Body of pancreas (tissue), 4 donors: ENCODE data around the gene KCNAB1. TPM values are rescaled to one million over a fixed set of nuclear protein-coding genes. Genes with fewer than 3 reads are reported as not detected.
"Not testable (repeated sequence)": the region's sequence is repeated elsewhere in the genome, so short reads cannot be mapped to it uniquely, and the experiment has no call there.

ENCODE experiments used
- ATAC-seq: fragments of 150-250 bp; one replicate; pipeline ENCODE4 v1.9.1; 2016
- DNase-seq, 4 donors: peaks; one replicate each; pipeline ENCODE4 v3.0.0-alpha.2; 2019
- H3K27ac ChIP-seq, 4 donors: fragments of 200-600 bp; sonication (generic); 1 replicate in 3 of 4; 2 replicates in 1 of 4; pipeline versions ENCODE4 v1.5.1 to v1.6.1; 2016 to 2019; ENCODE audit warnings: mild to moderate bottlenecking in 1 of 4, mixed read lengths in 1 of 4, moderate library complexity in 1 of 4
- H3K27me3 ChIP-seq, 2 donors: fragments of 200-600 bp; sonication (generic); one replicate each; pipeline ENCODE4 v1.6.0; 2016; ENCODE audit warnings: mild to moderate bottlenecking in 1 of 2
- H3K36me3 ChIP-seq, 2 donors: fragments of 200-600 bp; sonication (generic); replicated peaks in 1 of 2; 2 replicates each; pipeline ENCODE4 v1.5.1; 2016; ENCODE audit warnings: low read depth in 2 of 2; ENCODE audit not compliant: insufficient read depth in 1 of 2
- H3K4me1 ChIP-seq: fragments of 200-600 bp; sonication (generic); one replicate; pipeline ENCODE4 v1.6.0; 2016
- H3K4me3 ChIP-seq, 2 donors: fragments of 200-600 bp; sonication (generic); 1 replicate in 1 of 2; 2 replicates in 1 of 2; pipeline ENCODE4 v1.5.1; 2016 to 2019
- H3K9me3 ChIP-seq, 3 donors: fragments of 200-600 bp; sonication (generic); 1 replicate in 2 of 3; 2 replicates in 1 of 3; pipeline ENCODE4 v1.5.1; 2016
- POLR2A ChIP-seq, 3 donors: fragments of 450-650 bp; IDR thresholded peaks; one replicate each; pipeline ENCODE4 v1.6.1; 2016; ENCODE audit warnings: antibody characterized with exemption in 3 of 3, mild to moderate bottlenecking in 2 of 3
- WGBS, 2 donors: methylation state at CpG; one replicate each; pipeline ENCODE4 v1.1.5; 2017; 5-methylcytosine and 5-hydroxymethylcytosine counted together
- intact Hi-C: fragments of 100-400 bp; cut with DNase I; formaldehyde crosslinking; loops from one replicate; pipeline ENCODE4 v1.15.1; 2023
- total RNA-seq, 2 donors: library from RNA; depleted of rRNA; stranded (reverse); fragments of >200 nt; gene quantifications; one replicate each; pipeline ENCODE4 v1.1.0, GENCODE V29; 2016
- TF ChIP-seq, protein P1 (sequence below), 7 experiments: fragments of 450-650 bp in 4 of 7; fragments of 200-600 bp in 3 of 7; sonication (generic) in 3 of 7; IDR thresholded peaks; one replicate each; pipeline ENCODE4 v1.5.1; 2016 to 2019; ENCODE audit warnings: antibody characterized with exemption in 7 of 7

KCNAB1 gene
- total RNA-seq, 2 donors from 2014 or later, result 5.2 to 5.3 TPM

DNA sequence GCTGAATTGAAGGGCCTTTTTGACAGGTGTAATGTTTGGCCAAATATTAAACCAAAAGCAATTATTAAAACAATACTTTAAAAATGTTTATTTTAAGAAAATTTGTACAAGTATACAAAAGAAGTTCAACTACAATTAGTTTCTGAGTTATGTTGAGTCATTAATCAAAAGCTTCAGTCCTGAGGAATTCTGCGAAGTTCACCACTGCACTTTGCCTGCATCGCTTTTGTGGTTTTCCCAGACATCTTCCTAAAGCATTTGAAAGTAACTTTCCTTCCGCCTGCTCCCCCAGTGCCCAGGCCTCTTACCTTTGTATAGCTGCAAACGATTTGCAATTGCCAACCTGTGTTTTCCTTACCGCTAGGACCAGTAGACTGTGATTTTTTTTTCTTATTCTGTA, 69.5 kb downstream of the KCNAB1 start:
- no peaks in the 10 kb centered on the region for H3K36me3 ChIP-seq
- no peak overlapping the region for H3K27ac ChIP-seq
- intact Hi-C loops, result no loop called here
- WGBS, 2 donors, result 72 to 77% methylated on average over 5 of the region's 5 CpGs
- no peak for ATAC-seq
- H3K4me3 ChIP-seq, result no peak overlapping the region
- TF ChIP-seq, protein P1, sequence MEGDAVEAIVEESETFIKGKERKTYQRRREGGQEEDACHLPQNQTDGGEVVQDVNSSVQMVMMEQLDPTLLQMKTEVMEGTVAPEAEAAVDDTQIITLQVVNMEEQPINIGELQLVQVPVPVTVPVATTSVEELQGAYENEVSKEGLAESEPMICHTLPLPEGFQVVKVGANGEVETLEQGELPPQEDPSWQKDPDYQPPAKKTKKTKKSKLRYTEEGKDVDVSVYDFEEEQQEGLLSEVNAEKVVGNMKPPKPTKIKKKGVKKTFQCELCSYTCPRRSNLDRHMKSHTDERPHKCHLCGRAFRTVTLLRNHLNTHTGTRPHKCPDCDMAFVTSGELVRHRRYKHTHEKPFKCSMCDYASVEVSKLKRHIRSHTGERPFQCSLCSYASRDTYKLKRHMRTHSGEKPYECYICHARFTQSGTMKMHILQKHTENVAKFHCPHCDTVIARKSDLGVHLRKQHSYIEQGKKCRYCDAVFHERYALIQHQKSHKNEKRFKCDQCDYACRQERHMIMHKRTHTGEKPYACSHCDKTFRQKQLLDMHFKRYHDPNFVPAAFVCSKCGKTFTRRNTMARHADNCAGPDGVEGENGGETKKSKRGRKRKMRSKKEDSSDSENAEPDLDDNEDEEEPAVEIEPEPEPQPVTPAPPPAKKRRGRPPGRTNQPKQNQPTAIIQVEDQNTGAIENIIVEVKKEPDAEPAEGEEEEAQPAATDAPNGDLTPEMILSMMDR (IDR thresholded peaks at IDR 0.05), result no peak
- TF ChIP-seq POLR2A (IDR thresholded peaks at IDR 0.05), result no peak
- no peaks in the 10 kb centered on the region for H3K4me1 ChIP-seq
- H3K27me3 ChIP-seq, result no peaks in the 10 kb centered on the region
- no peak for DNase-seq
- H3K9me3 ChIP-seq, result no peaks in the 10 kb centered on the region

DNA sequence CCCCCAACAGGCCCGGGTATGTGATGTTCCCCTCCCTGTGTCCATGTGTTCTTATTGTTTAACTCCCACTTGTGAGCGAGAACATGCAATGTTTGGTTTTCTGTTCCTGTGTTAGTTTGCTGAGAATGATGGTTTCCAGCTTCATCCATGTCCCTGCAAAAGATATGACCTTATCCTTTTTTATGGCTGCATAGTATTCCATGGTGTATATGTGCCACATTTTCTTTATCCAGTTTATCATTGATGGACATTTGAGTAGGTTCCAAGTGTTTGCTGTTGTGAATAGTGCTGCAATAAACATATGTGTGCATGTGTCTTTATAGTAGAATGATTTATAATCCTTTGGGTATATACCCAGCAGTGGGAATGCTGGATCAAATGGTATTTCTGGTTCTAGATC, 74.6 kb downstream of the KCNAB1 start:
- H3K4me3 ChIP-seq, intact Hi-C loops, H3K27ac ChIP-seq, H3K4me1 ChIP-seq, H3K27me3 ChIP-seq, DNase-seq, H3K36me3 ChIP-seq, ATAC-seq, H3K9me3 ChIP-seq: not testable (repeated sequence)
- WGBS, 2 donors, result 89 to 98% methylated on average over 2 of the region's 2 CpGs

DNA sequence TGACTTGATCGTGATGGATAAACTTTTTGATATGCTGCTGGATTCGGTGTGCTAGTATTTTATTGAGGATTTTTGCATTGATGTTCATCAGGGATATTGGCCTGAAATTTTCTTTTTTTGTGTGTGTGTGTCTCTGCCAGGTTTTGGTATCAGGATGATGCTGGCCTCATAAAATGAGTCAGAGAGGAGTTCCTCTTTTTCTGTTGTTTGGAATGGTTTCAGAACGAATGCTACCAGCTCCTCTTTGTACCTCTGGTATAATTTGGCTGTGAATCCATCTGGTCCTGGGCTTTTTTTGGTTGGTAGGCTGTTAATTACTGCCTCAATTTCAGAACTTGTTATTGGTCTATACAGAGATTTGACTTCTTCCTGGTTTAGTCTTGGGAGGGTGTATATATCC, 76.8 kb downstream of the KCNAB1 start:
- intact Hi-C loops, H3K27ac ChIP-seq, H3K36me3 ChIP-seq, DNase-seq, H3K4me3 ChIP-seq, H3K27me3 ChIP-seq, H3K4me1 ChIP-seq, H3K9me3 ChIP-seq, ATAC-seq: not testable (repeated sequence)
- WGBS, 2 donors, result 69 to 79% methylated on average over 3 of the region's 3 CpGs

DNA sequence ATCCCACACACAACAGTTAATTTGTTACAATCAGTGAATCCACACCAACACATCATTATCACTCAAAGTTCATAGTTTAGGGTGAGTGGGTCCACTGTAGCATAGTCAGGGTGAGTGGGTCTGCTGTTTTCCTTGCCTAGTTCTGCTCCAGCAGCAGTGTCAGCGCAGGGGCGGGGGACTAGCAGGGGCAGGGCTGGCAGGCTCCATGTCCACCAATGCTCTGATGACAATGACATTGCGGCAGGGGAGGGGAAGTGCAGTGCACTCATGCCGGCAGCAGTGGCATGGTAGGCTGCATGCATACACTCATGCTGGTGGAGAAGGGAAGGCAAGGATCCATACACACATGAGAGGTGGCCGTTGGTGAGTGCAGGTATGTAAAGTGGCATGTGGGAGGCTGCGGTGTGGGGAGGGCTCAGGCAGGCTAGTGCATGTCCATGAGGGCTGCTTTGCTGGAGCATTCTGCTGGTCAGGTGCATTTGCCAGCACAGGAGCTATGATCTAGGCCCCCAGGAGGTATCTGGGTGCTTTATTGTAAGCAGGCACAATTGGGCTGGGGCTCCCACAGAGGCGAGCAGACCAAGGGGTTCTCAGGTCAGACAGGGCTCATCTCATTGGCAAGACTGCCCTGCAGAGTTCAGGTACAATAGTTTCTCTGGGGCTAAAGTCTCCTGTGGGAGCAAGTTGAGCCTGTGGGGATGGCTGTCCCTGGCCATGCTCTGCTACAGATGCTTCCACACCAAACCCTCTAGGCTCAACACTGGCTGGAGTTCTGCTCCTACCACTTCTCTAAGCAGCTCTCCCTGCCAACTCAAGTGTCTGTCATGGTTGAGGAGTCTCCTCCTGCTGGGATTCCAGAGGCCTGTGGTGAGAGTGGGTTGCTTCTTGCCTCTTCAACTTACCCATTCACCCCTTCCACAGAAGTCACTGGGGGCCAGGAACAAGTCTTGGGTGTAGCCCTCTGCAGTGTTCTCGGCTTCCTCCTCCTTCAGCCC, 81.3 kb downstream of the KCNAB1 start:
- H3K4me3 ChIP-seq, result no peak overlapping the region
- no peak overlapping the region for H3K27ac ChIP-seq
- DNase-seq (no peak), ATAC-seq (no peak)
- no peak for TF ChIP-seq POLR2A (IDR thresholded peaks at IDR 0.05)
- TF ChIP-seq, protein P1 (IDR thresholded peaks at IDR 0.05), result no peak
- no peaks in the 10 kb centered on the region for H3K4me1 ChIP-seq
- no peaks in the 10 kb centered on the region for H3K27me3 ChIP-seq
- H3K9me3 ChIP-seq, result no peaks in the 10 kb centered on the region
- no peaks in the 10 kb centered on the region for H3K36me3 ChIP-seq
- intact Hi-C loops, result no loop called here
- 71 to 80% methylated on average over 6 to 8 of the region's 8 CpGs for WGBS, 2 donors

DNA sequence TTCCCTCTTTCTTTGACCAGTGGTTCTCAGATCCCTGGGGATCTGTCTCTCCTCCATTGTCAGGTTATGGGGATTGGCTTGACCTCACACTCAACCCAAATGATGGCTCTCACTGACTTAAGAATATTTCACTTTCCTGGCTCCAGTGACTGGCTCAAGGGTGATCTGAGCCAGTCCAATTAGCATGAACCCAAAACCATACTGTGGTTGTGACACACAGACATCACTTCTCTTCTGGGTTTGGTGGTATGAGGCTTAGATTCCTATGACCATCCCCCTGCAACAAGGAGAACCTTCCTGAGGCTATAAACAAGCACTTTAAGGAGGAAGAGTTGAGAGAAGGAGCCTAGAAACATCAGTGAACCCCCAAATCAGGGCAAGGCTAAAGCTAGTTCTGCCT, 85.8 kb downstream of the KCNAB1 start:
- Histone ChIP-seq H3K27me3 (no peaks in the 10 kb centered on the region), H3K4me3 (no peak overlapping the region), H3K9me3 (no peaks in the 10 kb centered on the region), H3K36me3 (no peaks in the 10 kb centered on the region), H3K27ac (no peak overlapping the region), H3K4me1 (peaks cover 4% of the 10 kb centered on the region)
- DNase-seq (no peak), ATAC-seq (no peak)
- intact Hi-C loops, result no loop called here
- no peak for TF ChIP-seq POLR2A (IDR thresholded peaks at IDR 0.05)
- TF ChIP-seq, protein P1 (IDR thresholded peaks at IDR 0.05), result no peak
